ENCODE data around the gene TCF25.
"Not testable (repeated sequence)": the region's sequence is repeated elsewhere in the genome, so short reads cannot be mapped to it uniquely, and the experiment has no call there.

Gene TCF25

GRCh38 chr16:89906140-89907025 is 33.0 kb downstream of the TCF25 start:
- DNase-seq = no peak

GRCh38 chr16:89907055-89907814 is 33.8 kb downstream of the TCF25 start:
- no peak for DNase-seq

- DNase-seq = no peak
Observed at GRCh38 chr16:89908236-89908635, 34.8 kb downstream of the TCF25 start.

GRCh38 chr16:89909777-89910716 is 36.7 kb downstream of the TCF25 start:
- no peak for DNase-seq

GRCh38 chr16:89910717-89911354 is 37.4 kb downstream of the TCF25 start:
- no peak for DNase-seq

GRCh38 chr16:89911375-89911774 is 38.0 kb downstream of the TCF25 start:
- no peak for DNase-seq

- DNase-seq = no peak
Observed at GRCh38 chr16:89912143-89912542, 38.8 kb downstream of the TCF25 start.

- DNase-seq = no peak
Observed at GRCh38 chr16:89912627-89913026, 39.2 kb downstream of the TCF25 start.

- DNase-seq = no peak
Observed at GRCh38 chr16:89913408-89914387, 40.3 kb downstream of the TCF25 start.

- not testable (repeated sequence) for DNase-seq
Observed at GRCh38 chr16:89914642-89915285, 41.4 kb downstream of the TCF25 start.

GRCh38 chr16:89915303-89916232 is 42.2 kb downstream of the TCF25 start:
- no peak for DNase-seq

GRCh38 chr16:89917773-89918452 is 44.5 kb downstream of the TCF25 start:
- DNase-seq = no peak

- no peak for DNase-seq
Observed at GRCh38 chr16:89918453-89919347, 45.3 kb downstream of the TCF25 start, which contains the start of gene MC1R. Gene MC1R, plus strand, starts transcription at chr16:89918862. Its CDS starts 397 bp downstream, at chr16:89919259.

- no peak for DNase-seq
Observed at GRCh38 chr16:89919535-89920406, 46.4 kb downstream of the TCF25 start.

GRCh38 chr16:89920723-89921122 is 47.3 kb downstream of the TCF25 start:
- no peak for DNase-seq

- no peak for DNase-seq
Observed at GRCh38 chr16:89921131-89921701, 47.8 kb downstream of the TCF25 start.

Measured in NCI-H510A (cell line).